GM10248 (cell line): Measurements from ENCODE around the gene STK24.

Experiments used
- CTCF ChIA-PET: fragments of 300-600 bp; sonication (Branson Sonifier 250); formaldehyde crosslinking; extraction: SDS; loops from one replicate; lab custom pipeline; 2021; ENCODE audit warnings: antibody characterized with exemption; lab: Yijun Ruan, JAX
- POLR2A ChIA-PET: fragments of 350-650 bp; sonication (Branson Sonifier 250); formaldehyde crosslinking; extraction: SDS; loops from one replicate; lab custom pipeline; 2020; ENCODE audit warnings: antibody characterized with exemption; lab: Yijun Ruan, JAX
- DNase-seq: peaks from one replicate; pipeline ENCODE4 v3.0.0; 2012; ENCODE audit errors: extremely low spot score
- TF ChIP-seq, protein P1 (sequence below): IDR thresholded peaks from 2 replicates; pipeline ENCODE4 v1.5.1; 2012; ENCODE audit warnings: mild to moderate bottlenecking, low read depth; ENCODE audit errors: extremely low read depth, missing control alignments, control extremely low read depth

STK24 gene

GRCh38 chr13:98496479-98496791 is 80.5 kb downstream of the STK24 start:
- ChIA-PET POLR2A (no interaction called here), CTCF (interaction anchor here (1.6 kb wide), 1 partner anchor 12 kb away, joined by 5 read pairs; no protein-coding TSS in a partner anchor)
- TF ChIP-seq, protein P1, sequence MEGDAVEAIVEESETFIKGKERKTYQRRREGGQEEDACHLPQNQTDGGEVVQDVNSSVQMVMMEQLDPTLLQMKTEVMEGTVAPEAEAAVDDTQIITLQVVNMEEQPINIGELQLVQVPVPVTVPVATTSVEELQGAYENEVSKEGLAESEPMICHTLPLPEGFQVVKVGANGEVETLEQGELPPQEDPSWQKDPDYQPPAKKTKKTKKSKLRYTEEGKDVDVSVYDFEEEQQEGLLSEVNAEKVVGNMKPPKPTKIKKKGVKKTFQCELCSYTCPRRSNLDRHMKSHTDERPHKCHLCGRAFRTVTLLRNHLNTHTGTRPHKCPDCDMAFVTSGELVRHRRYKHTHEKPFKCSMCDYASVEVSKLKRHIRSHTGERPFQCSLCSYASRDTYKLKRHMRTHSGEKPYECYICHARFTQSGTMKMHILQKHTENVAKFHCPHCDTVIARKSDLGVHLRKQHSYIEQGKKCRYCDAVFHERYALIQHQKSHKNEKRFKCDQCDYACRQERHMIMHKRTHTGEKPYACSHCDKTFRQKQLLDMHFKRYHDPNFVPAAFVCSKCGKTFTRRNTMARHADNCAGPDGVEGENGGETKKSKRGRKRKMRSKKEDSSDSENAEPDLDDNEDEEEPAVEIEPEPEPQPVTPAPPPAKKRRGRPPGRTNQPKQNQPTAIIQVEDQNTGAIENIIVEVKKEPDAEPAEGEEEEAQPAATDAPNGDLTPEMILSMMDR = no peak
- DNase-seq = no peak

DNA sequence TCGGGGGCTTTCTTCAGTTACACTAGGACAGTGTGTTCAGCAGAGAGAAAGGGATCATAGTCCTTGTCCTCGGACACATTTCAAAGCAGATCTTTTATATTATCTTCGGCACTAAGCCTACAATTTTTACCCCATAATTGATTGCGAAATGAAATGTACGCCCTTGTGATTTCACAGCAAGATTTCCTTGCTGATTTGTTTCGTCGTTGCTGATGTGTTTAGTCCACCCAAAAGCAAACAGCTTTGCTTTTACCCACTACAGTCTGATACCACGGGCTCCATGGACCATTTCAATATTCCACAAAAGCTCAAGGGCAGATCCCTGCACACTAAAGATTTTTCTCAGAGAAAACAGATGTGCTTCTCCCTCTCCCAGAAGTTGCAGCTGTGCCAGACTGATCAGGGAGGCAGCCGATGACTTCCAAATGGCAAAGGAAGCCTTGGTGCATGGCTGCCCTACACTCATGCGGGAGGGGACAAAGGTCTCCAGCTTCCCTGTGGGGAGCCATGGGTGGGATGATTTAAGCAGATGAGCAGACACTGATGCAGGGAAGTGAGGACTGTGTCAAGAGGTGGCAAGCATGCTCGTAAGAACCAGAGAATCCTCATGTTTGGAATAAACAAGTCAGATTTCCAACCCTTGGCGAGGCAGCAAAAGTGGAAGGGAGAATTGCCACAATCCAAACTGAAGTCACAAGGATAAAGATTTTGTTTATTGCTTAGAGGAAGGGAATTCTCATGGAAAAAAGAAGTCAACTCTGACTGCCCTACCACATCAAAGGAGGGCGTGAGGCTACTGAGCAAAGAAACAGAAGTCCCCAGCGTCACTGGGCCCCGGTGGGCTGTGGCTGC is 81.1 kb downstream of the STK24 start:
- no peak for DNase-seq
- ChIA-PET POLR2A (no interaction called here), CTCF (interaction anchor here (1.0 to 1.2 kb wide), 2 partner anchors 14 to 157 kb away, joined by 3 to 6 read pairs; no protein-coding TSS in a partner anchor)
- TF ChIP-seq, protein P1 = no peak

- CTCF ChIA-PET = interaction anchor here (1.2 to 1.5 kb wide), 3 partner anchors 11 to 159 kb away, joined by 3 to 6 read pairs (median 4); no protein-coding TSS in a partner anchor
- POLR2A ChIA-PET = no interaction called here
These were observed 82.1 kb downstream of the STK24 start for GRCh38 chr13:98494769-98495168.

GRCh38 chr13:98493042-98493712 is 83.7 kb downstream of the STK24 start:
- TF ChIP-seq, protein P1 = no peak

More at GRCh38 chr13:98494769-98495168, 82.1 kb downstream of the STK24 start:
- TF ChIP-seq, protein P1 = no peak
- DNase-seq = no peak

DNA sequence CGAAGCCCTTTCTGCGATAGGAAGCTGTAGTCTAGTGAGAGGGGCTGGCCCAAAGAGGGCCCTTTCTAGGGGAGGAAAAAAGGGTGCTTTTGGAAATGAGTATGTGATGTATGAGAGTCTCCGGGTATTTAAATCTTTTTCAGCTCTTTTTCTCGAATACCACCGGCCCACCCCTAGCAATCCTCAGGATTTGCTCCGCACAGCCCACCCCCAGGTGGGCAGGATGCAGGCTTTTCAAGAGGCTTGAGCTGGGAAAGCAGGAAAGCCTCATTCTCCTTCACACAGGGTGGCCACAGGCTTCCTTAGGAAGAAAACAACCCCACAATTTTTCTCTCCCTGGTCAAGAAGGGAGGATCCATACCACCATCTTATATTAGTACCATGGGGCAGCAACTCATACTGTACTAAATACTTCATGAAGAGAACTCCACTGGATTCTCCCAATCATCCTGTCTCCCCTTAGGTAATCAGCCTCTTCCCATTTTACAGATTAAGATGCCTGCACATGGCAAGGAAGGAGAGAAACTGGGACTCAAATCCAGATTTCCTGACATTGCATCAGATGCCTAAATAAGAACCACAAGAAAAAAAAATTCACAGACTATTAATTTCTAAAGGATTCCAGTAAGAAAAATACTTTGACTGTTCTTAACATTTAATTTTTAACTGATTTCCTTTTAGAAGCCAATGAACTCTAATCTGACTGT is 84.4 kb downstream of the STK24 start:
- no peak for DNase-seq
- ChIA-PET CTCF (interaction anchor here (0.7 kb wide), 1 partner anchor 11 kb away, joined by 3 read pairs; no protein-coding TSS in a partner anchor), POLR2A (no interaction called here)
- TF ChIP-seq, protein P1 = no peak

More at GRCh38 chr13:98493042-98493712, 83.7 kb downstream of the STK24 start:
- no peak for DNase-seq
- CTCF ChIA-PET = interaction anchor here (1.1 to 1.5 kb wide), 2 partner anchors 11 to 12 kb away, joined by 4 to 5 read pairs; no protein-coding TSS in a partner anchor
- POLR2A ChIA-PET = no interaction called here

- no peak for DNase-seq
- TF ChIP-seq, protein P1 = no peak
- ChIA-PET POLR2A (no interaction called here), CTCF (interaction anchor here (1.9 kb wide), 1 partner anchor 16 kb away, joined by 5 read pairs; no protein-coding TSS in a partner anchor)
These were observed 86.0 kb downstream of the STK24 start for GRCh38 chr13:98490866-98491265.
